NT2/D1 (cell line): ENCODE results near the gene SPG21.

ENCODE experiments used
- DNase-seq: peaks from one replicate; pipeline ENCODE4 v3.0.0-alpha.2; 2011; ENCODE audit warnings: low read depth, low spot score
- H3K27me3 ChIP-seq: 2 replicates; pipeline ENCODE4 v1.6.0; 2011; ENCODE audit warnings: mild to moderate bottlenecking; ENCODE audit not compliant: insufficient read length, insufficient read depth
- H3K36me3 ChIP-seq: 2 replicates; pipeline ENCODE4 v1.6.1; 2011; ENCODE audit warnings: mild to moderate bottlenecking, low read length, mixed read lengths; ENCODE audit not compliant: insufficient read depth, insufficient read length
- H3K4me1 ChIP-seq: 2 replicates; pipeline ENCODE4 v1.5.1; 2011; ENCODE audit not compliant: insufficient read depth, insufficient read length
- H3K4me3 ChIP-seq: 2 replicates; pipeline ENCODE4 v1.5.1; 2011; ENCODE audit warnings: low read depth; ENCODE audit not compliant: insufficient read length
- H3K9ac ChIP-seq: 2 replicates; pipeline ENCODE4 v1.6.0; 2011; ENCODE audit warnings: low read depth; ENCODE audit not compliant: insufficient read length
- H3K9me3 ChIP-seq: 2 replicates; pipeline ENCODE4 v1.5.1; 2011; ENCODE audit warnings: mild to moderate bottlenecking, low read length; ENCODE audit not compliant: insufficient read depth
- SUZ12 ChIP-seq: IDR thresholded peaks from 2 replicates; pipeline ENCODE4 v1.6.1; 2011; ENCODE audit not compliant: insufficient read length, insufficient read depth; ENCODE audit errors: extremely low read depth
- YY1 ChIP-seq: IDR thresholded peaks from 2 replicates; pipeline ENCODE4 v1.6.1; 2011; ENCODE audit not compliant: insufficient read length, insufficient read depth
- ZNF274 ChIP-seq: IDR thresholded peaks from 2 replicates; pipeline ENCODE4 v1.6.1; 2011; ENCODE audit warnings: mild to moderate bottlenecking, low read depth, low read length

The SPG21 gene

DNA sequence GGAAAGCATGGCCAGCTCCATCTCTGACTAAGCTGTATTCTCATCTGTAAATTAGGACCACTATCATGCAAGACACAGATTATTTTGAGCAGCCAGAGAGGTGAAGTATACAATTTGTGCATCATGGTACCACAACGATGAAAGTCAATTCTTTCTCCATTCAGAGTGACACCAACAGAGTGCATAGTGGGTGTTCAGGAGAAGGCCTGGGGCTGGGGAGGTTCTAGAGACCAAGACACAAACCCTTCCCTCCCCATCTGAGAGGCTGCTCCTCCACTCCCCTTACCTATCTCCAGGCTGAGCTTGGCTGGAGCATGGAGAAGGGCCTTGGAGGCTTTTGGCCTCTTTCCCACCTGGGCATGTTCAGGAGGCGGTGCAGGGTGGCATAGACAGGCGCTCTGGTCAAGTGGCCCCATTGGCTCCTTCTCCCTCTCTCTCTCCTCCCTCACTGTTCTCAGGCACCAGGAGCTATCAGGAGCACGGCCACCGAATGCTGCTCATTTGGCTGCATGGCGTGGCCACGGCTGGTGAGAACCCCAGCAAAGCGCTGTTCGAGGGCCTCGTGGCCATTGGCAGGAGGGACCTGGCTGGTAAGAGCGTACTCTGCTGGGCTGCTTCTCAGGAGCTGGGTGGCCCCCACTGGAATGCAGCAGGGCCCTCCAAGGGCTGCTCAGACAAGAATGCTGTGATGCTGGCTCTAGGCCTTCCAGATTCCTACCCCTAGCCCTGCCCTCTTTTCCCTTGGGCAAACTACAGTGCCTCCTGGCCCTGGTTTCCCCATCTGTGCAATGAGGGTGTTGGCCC lies 40.1 kb downstream of the SPG21 start:
- TF ChIP-seq ZNF274 (no peak), SUZ12 (no peak), YY1 (no peak)
- H3K9me3 ChIP-seq: no peaks in the 10 kb centered on the region
- no peaks in the 10 kb centered on the region for H3K27me3 ChIP-seq
- no peak overlapping the region for H3K4me3 ChIP-seq
- no peak overlapping the region for H3K9ac ChIP-seq
- DNase-seq: no peak
- peaks cover 4% of the 10 kb centered on the region for H3K4me1 ChIP-seq
- peaks cover 5% of the 10 kb centered on the region for H3K36me3 ChIP-seq

DNA sequence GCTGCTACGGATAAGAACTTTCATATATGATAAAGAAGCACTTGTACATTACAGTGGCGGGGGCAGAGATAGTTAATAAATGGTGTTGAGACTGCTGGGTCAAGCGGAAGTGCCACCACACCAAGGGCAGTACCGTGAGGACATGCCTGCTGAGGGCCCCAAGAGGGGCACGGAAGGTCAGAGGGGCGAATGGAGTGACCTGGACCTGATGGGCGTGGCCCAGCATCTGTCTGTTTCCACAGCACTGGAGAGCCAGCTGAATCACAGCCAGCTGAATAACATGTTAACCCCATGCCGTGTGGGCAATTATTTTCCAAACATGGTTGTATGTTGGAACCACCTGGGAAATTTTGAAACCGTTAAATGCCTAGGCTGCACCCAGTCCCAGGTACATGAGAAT lies 40.8 kb downstream of the SPG21 start:
- Histone ChIP-seq H3K36me3 (peaks cover 5% of the 10 kb centered on the region), H3K4me3 (no peak overlapping the region), H3K27me3 (no peaks in the 10 kb centered on the region), H3K9ac (no peak overlapping the region), H3K4me1 (peaks cover 4% of the 10 kb centered on the region), H3K9me3 (no peaks in the 10 kb centered on the region)
- TF ChIP-seq YY1 (no peak), ZNF274 (no peak), SUZ12 (no peak)
- no peak for DNase-seq

DNA sequence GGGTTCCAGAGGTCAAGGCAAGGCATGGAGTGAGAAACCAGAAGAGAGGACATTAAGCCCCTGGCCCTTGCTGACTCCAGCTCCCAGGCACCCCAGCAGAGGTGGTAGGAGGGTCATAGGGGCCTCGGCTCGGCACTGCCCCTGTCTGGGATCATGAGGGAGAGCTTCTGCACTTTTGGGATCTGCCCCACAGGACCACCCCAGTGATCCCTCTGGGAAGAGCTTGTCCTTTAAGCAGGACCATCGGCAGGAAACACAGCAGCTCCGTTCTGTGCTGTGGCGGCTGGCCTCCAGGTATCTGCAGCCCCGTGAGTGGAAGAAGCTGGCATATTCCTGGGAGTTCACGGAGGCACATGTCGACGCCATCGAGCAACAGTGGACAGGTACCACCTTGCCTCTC lies 42.5 kb downstream of the SPG21 start:
- no peak for DNase-seq
- H3K27me3 ChIP-seq: no peaks in the 10 kb centered on the region
- TF ChIP-seq ZNF274: no peak
- TF ChIP-seq YY1: no peak
- TF ChIP-seq SUZ12: no peak
- no peak overlapping the region for H3K9ac ChIP-seq
- H3K36me3 ChIP-seq: peaks cover 5% of the 10 kb centered on the region
- no peaks in the 10 kb centered on the region for H3K9me3 ChIP-seq
- H3K4me3 ChIP-seq: no peak overlapping the region
- H3K4me1 ChIP-seq: peaks cover 6% of the 10 kb centered on the region

GRCh38 chr15:64944961-64945360 lies 44.8 kb downstream of the SPG21 start:
- peaks cover 6% of the 10 kb centered on the region for H3K4me1 ChIP-seq
- TF ChIP-seq SUZ12: no peak
- no peak overlapping the region for H3K4me3 ChIP-seq
- H3K27me3 ChIP-seq: no peaks in the 10 kb centered on the region
- H3K9ac ChIP-seq: no peak overlapping the region
- DNase-seq: no peak
- H3K9me3 ChIP-seq: no peaks in the 10 kb centered on the region
- peaks cover 2% of the 10 kb centered on the region for H3K36me3 ChIP-seq

DNA sequence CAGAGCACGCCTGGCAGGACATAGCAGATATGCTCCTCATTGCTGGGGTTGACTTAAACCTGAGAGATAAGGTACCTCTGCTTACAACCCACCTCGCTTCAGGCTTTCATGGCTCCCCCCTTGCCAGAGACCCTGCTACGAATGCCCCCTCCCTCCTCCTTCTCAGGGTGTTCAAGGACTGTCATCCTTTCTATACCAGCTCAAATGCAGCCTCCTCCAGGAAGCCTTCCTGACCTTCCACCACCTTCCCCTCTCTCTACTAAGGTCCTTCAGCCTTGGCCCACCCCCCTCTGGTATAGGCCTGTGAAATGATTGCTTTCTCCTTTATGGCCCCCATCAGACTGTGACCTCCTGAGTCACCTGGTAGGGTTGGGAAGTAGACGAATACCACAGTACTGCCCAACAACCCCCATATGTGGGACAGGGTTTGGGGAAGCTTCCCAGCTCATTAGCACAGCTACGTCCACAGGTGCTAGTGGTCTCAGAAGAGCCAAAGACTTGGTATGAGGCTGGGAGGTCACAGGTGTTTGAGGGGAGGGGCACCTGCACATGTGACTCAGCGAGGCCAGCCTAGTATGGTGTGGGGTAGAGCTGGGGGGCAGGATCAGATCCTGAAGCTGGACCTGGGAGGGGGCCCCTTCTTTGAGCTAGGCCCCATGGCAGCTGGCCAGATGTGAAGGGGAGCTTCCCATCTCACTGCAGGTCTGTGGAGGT lies 46.0 kb downstream of the SPG21 start:
- H3K4me1 ChIP-seq: peaks cover 2% of the 10 kb centered on the region

GRCh38 chr15:64942356-64942755 lies 47.4 kb downstream of the SPG21 start:
- H3K9me3 ChIP-seq: no peaks in the 10 kb centered on the region
- no peaks in the 10 kb centered on the region for H3K36me3 ChIP-seq
- no peak overlapping the region for H3K9ac ChIP-seq
- no peaks in the 10 kb centered on the region for H3K27me3 ChIP-seq
- no peak for DNase-seq
- no peak overlapping the region for H3K4me3 ChIP-seq
- H3K4me1 ChIP-seq: peaks cover 2% of the 10 kb centered on the region
- TF ChIP-seq ZNF274 (no peak), YY1 (no peak), SUZ12 (no peak)

More for the DNA sequence above, 46.0 kb downstream of the SPG21 start:
- H3K9me3 ChIP-seq: no peaks in the 10 kb centered on the region
- no peak for DNase-seq
- no peaks in the 10 kb centered on the region for H3K27me3 ChIP-seq
- no peak for TF ChIP-seq SUZ12
- no peaks in the 10 kb centered on the region for H3K36me3 ChIP-seq
- H3K9ac ChIP-seq: no peak overlapping the region
- H3K4me3 ChIP-seq: no peak overlapping the region

- TF ChIP-seq ZNF274: no peak
- TF ChIP-seq SUZ12: no peak
- TF ChIP-seq YY1: no peak
- Histone ChIP-seq H3K9ac (no peak overlapping the region), H3K4me1 (peaks cover 2% of the 10 kb centered on the region), H3K36me3 (no peaks in the 10 kb centered on the region), H3K4me3 (no peak overlapping the region), H3K9me3 (no peaks in the 10 kb centered on the region), H3K27me3 (no peaks in the 10 kb centered on the region)
- DNase-seq: no peak
These were observed 51.5 kb downstream of the SPG21 start for GRCh38 chr15:64938192-64938591.
